ENCODE data around the gene CPLX4.
A peak's percentile ranks its signal among the peaks of the same experiment; 100 is the strongest.

CPLX4 gene

GRCh38 chr18:59318460-59319050 is at the start of gene CPLX4:
TSS of gene CPLX4 (minus strand) at chr18:59318649. CDS start at chr18:59318462, 187 bp downstream.
- DNase-seq: no peak

GRCh38 chr18:59360381-59360780 is 41.9 kb upstream of the CPLX4 start:
- DNase-seq: no peak

GRCh38 chr18:59359576-59359952 is 41.1 kb upstream of the CPLX4 start:
- DNase-seq: no peak

- peak; percentile 36 for DNase-seq
Measured at GRCh38 chr18:59358712-59359575, 40.5 kb upstream of the CPLX4 start, which contains the start of gene LMAN1. TSS of gene LMAN1 (minus strand) at chr18:59359265. CDS start at chr18:59359244, 21 bp downstream.

- no peak for DNase-seq
Measured at GRCh38 chr18:59358414-59358711, 39.9 kb upstream of the CPLX4 start.

- no peak for DNase-seq
Measured at GRCh38 chr18:59357928-59358327, 39.5 kb upstream of the CPLX4 start.

GRCh38 chr18:59354731-59355130 is 36.3 kb upstream of the CPLX4 start:
- no peak for DNase-seq

GRCh38 chr18:59353079-59353680 is 34.7 kb upstream of the CPLX4 start:
- no peak for DNase-seq

- no peak for DNase-seq
Measured at GRCh38 chr18:59352250-59352855, 33.9 kb upstream of the CPLX4 start.

- no peak for DNase-seq
Measured at GRCh38 chr18:59345556-59345955, 27.1 kb upstream of the CPLX4 start.

- no peak for DNase-seq
Measured at GRCh38 chr18:59344996-59345395, 26.5 kb upstream of the CPLX4 start.

GRCh38 chr18:59343926-59344325 is 25.5 kb upstream of the CPLX4 start:
- no peak for DNase-seq

- DNase-seq: no peak
Measured at GRCh38 chr18:59340817-59341216, 22.4 kb upstream of the CPLX4 start.

- no peak for DNase-seq
Measured at GRCh38 chr18:59340312-59340711, 21.9 kb upstream of the CPLX4 start.

GRCh38 chr18:59332986-59333385 is 14.5 kb upstream of the CPLX4 start:
- no peak for DNase-seq

- no peak for DNase-seq
Measured at GRCh38 chr18:59328683-59329082, 10.2 kb upstream of the CPLX4 start.

GRCh38 chr18:59325965-59326364 is 7.5 kb upstream of the CPLX4 start:
- DNase-seq: no peak

GRCh38 chr18:59324623-59324971 is 6.1 kb upstream of the CPLX4 start:
- DNase-seq: no peak

- no peak for DNase-seq
Measured at GRCh38 chr18:59323931-59324622, 5.6 kb upstream of the CPLX4 start.

GRCh38 chr18:59311631-59312030 is 6.8 kb downstream of the CPLX4 start:
- DNase-seq: no peak

GRCh38 chr18:59308938-59309260 is 9.6 kb downstream of the CPLX4 start:
- DNase-seq: no peak

GRCh38 chr18:59308248-59308937 is 10.1 kb downstream of the CPLX4 start:
- no peak for DNase-seq

- DNase-seq: no peak
Measured at GRCh38 chr18:59306640-59307039, 11.8 kb downstream of the CPLX4 start.

Measured in SIG-M5 (cell line).